ENCODE data around the gene SS18.

DNA sequence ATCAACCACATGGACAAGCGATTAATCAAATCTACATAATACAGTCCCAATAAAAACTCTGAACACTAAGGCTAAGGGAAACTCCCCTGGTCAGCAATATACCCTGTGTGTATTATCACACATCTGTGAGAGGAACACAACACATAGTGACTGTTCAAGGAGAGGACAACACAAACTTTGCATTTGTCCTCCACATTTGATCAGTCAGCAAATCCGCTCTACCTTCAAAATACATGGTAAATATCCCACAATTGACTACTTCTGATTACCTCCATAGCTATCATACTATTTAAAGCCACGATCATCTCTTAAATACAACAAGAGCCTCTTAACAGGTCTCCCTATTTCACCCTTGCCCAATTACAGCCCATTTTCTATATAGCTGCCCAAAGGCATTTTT is 45.6 kb downstream of the SS18 start:
- TF ChIP-seq CTCF (conservative IDR thresholded peaks at IDR 0.05) (no peak), ZFX (IDR thresholded peaks at IDR 0.05) (no peak)

All from C4-2B (cell line).